Ectodermal cell (in vitro differentiated cells): ENCODE data around the gene TMEM259.

ENCODE experiments used
- H3K27ac ChIP-seq: 2 replicates; pipeline ENCODE4 v1.7.0; 2013; ENCODE audit warnings: mild to moderate bottlenecking, low read depth, low read length; ENCODE audit not compliant: insufficient read depth, poor library complexity, severe bottlenecking
- H3K27me3 ChIP-seq: 2 replicates; pipeline ENCODE4 v1.7.0; 2013; ENCODE audit warnings: mild to moderate bottlenecking, low read length; ENCODE audit not compliant: insufficient read depth, control insufficient read depth, poor library complexity, severe bottlenecking
- H3K36me3 ChIP-seq: one replicate; pipeline ENCODE4 v1.7.0; 2013; ENCODE audit warnings: low read length; ENCODE audit not compliant: control insufficient read depth, insufficient read depth
- H3K4me1 ChIP-seq: one replicate; pipeline ENCODE4 v1.7.0; 2013; ENCODE audit warnings: low read length; ENCODE audit not compliant: control insufficient read depth, insufficient read depth
- H3K4me3 ChIP-seq: 2 replicates; pipeline ENCODE4 v1.7.0; 2013; ENCODE audit warnings: low read depth, low read length, control low read depth; ENCODE audit not compliant: insufficient read depth
- H3K9me3 ChIP-seq: 2 replicates; pipeline ENCODE4 v1.7.0; 2013; ENCODE audit warnings: mild to moderate bottlenecking, low read length, moderate library complexity; ENCODE audit not compliant: control insufficient read depth
- WGBS, 2 experiments: methylation state at CpG; one replicate each; pipeline ENCODE4 v1.1.7; 2013; ENCODE audit warnings: missing lambda C conversion rate in 2 of 2; 5-methylcytosine and 5-hydroxymethylcytosine counted together

TMEM259 gene

DNA sequence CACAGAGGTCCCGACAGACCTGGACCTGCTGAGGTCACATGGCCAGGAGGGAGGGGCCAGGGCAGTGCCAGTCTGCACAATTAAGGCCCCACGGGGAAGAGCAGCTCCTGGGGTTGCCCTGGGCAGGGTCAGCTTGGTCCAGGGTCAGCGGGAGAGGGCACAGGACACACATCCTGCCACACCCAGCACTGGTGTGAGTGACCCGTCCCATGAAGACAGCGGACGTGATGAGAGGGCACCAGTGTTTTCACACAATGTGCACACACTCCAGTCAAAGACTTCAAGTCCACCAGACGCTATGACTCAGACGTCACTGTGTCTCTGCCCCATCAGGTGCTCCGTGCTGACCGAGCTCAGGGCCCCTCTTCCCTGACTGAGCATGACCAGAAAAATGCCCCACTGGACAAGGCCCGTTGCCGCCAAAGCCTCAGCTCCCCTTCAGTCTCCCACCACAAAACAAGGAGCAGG lies 4.2 kb downstream of the TMEM259 start:
- H3K27ac ChIP-seq, result no peak overlapping the region
- whole genome bisulfite sequencing, 2 experiments, result 79% methylated on average over 12 of the region's 12 CpGs

DNA sequence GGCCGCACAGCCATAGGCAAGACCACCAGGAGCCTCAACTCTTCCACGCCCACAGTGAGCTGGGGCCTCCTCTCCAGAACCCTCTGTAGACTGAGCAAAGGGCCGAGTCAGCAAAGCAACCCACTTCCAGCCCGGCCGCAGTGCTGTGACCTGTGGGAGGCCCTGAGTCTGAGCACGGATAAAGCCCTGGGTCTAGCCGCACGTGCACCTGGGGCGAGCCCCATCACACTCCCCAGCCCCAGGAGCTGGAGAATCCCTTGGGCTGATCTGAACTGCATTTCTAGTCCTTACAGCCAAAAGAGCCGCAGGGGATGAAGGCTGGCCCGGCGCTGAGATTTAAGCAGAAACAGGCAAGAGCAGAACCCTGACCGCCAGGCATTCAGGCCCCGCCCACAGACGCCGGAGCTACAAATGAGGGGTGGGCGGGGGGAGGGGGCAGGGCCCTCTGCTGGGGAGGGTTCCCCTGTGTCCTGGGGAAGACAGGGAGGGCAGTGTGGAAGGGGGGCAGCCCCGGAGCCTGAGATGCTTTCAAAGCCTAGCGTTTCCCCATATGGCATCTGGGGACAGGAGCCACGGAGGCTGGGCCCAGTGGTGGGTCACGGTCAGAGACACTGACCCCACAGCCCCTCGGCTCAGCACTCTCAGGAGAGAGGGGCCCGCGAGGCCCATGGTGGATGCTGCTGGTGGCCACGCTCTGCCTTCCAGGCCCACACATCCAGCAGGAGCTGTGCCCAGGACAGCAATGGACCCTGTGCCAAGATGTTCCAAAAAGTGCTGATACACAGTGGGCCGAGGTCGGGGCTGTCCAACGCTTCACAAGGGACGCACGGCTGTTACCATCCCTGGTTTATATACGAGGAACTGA lies 4.9 kb downstream of the TMEM259 start:
- no peaks in the 10 kb centered on the region for H3K9me3 ChIP-seq
- no peaks in the 10 kb centered on the region for H3K27me3 ChIP-seq
- peaks cover 34% of the 10 kb centered on the region for H3K4me1 ChIP-seq
- peaks cover 5% of the 10 kb centered on the region for H3K36me3 ChIP-seq
- peak overlapping the region; percentile 12 for H3K27ac ChIP-seq
- peak overlapping the region; percentile 5 for H3K4me3 ChIP-seq
- 55 to 57% methylated on average over 31 of the region's 31 CpGs for WGBS, 2 experiments

More for the DNA sequence above, 4.2 kb downstream of the TMEM259 start:
- peaks cover 5% of the 10 kb centered on the region for H3K36me3 ChIP-seq
- peaks cover 34% of the 10 kb centered on the region for H3K4me1 ChIP-seq
- H3K9me3 ChIP-seq, result no peaks in the 10 kb centered on the region
- H3K4me3 ChIP-seq, result peak overlapping the region; percentile 5
- no peaks in the 10 kb centered on the region for H3K27me3 ChIP-seq

DNA sequence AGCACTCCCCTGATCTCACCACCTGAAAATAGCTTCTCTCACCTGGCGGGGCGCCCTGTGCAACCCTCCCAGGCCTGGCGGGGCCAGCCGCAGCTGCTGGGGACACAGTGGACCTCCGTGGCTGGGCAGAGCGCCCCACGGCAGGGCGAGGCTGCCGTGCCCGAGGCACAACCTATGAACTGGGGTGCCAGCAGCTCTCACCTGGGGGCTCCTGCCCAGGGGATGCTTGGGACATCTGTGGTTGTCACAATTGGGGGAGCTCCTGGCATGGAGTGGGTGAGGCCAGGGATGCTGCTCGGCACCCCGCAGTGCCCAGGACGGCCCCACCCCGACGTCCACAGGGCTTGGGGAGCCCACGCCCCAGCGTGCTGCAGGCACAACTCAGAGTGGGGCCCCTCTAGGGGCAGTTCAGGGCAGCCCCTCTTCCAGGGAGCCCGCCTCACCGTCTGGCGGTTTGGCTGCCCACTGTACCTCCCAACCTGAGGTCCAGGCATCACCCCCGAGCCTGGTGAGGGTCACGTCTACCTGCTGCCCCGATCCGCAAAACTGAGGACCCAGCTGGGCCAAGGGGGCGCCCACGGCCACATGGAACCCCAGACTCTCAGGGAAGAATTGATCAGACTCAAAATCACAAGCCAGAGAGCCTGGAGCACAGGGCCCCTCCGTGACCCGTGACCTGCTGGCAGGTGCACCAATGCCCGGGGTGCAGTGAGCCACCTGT lies 5.7 kb downstream of the TMEM259 start:
- 94% methylated on average over 29 of the region's 29 CpGs for WGBS, 2 experiments
- peaks cover 5% of the 10 kb centered on the region for H3K36me3 ChIP-seq
- no peak overlapping the region for H3K4me3 ChIP-seq
- no peaks in the 10 kb centered on the region for H3K9me3 ChIP-seq
- no peaks in the 10 kb centered on the region for H3K27me3 ChIP-seq
- no peak overlapping the region for H3K27ac ChIP-seq
- H3K4me1 ChIP-seq, result peaks cover 34% of the 10 kb centered on the region

DNA sequence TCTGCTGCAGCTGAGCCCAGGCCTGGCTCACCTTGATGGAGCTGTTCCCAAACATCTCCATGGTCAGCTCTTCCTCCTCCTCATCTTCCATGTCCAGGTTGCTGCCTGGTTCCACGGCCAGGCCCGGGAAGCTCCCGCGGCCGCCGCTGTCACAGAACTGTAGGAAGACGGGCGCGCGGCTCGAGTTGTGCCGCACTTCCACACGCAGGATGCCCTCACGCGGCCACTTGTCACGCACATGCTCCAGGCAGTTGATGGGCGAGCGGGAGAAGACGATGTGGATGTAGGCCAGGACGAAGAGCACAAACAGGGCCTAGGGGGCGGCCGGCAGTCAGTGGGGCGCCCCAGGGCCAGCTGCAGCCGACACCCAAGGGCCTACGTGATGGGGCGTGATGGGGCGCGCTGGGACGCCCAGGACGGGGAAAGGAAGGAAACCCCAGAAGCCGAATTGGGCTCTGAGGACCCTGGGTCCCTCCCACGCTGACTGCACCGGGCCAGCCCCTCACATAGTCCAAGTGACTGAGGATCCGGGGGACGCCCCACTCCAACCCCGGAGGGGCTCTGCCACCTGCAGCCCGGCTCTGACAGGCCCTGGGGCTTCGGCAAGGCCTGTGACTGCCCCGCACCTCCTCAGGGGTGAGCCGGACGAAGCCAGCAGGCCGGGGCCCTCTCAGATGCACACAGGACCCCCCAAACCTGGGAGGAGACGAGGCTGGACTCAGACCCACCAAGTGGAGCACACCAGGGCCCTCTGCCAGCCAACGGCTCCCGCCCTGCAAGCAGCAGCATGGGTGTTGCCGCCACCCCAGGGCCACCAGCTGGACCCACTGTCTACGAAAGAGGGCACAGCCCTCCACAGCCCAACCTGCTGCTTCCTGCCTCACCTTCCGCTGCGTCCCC lies 6.5 kb downstream of the TMEM259 start:
- WGBS, 2 experiments, result 95% methylated on average over 49 of the region's 49 CpGs
- H3K36me3 ChIP-seq, result peaks cover 5% of the 10 kb centered on the region

DNA sequence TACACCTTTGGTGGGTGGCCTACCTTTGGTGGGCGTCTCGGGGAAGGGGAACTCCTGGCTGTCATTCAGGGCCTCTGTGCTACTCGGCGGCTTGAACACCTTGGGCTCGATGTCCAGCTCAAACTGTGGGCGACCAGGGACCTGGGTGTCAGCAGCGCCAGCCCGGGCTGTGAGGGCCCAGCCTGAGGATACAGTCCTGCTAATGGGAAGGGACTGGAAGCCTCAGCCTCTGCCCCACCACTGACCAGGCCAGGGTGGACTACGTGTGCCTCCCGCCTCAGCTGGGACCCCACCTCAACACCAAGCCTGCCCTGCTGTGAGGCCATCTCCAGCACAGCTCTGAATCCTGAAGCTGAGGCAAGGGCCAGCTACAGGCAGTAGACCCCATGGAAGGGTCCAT lies 7.7 kb downstream of the TMEM259 start:
- no peaks in the 10 kb centered on the region for H3K27me3 ChIP-seq
- no peaks in the 10 kb centered on the region for H3K9me3 ChIP-seq
- peaks cover 5% of the 10 kb centered on the region for H3K36me3 ChIP-seq
- H3K4me3 ChIP-seq, result no peak overlapping the region
- H3K4me1 ChIP-seq, result peaks cover 21% of the 10 kb centered on the region
- WGBS, 2 experiments, result 95 to 97% methylated on average over 10 of the region's 10 CpGs
- H3K27ac ChIP-seq, result no peak overlapping the region

More for the DNA sequence above, 6.5 kb downstream of the TMEM259 start:
- Histone ChIP-seq H3K4me1 (peaks cover 27% of the 10 kb centered on the region), H3K27ac (no peak overlapping the region), H3K27me3 (no peaks in the 10 kb centered on the region), H3K4me3 (no peak overlapping the region), H3K9me3 (no peaks in the 10 kb centered on the region)

DNA sequence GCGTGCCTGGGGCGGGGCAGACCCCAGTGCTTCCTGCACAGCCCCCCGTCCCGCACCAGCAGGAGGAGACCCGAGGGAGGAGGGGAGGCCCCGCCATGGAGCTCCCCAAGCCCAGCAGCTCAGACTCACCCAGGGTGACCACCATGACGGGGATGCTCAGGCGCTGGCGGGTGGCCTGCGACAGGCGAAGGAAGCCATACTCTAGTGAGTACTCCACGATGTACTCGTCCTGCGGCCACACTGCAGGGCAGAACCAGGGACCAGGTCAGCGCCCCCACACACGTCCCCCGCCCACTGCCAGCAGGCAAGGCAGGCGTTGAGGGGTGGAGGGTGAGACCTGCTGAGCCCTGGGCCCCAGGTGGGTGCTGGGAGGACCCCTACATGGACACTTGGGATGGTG lies 8.6 kb downstream of the TMEM259 start:
- Histone ChIP-seq H3K36me3 (peaks cover 5% of the 10 kb centered on the region), H3K27me3 (no peaks in the 10 kb centered on the region), H3K27ac (no peak overlapping the region), H3K4me1 (peaks cover 18% of the 10 kb centered on the region), H3K9me3 (no peaks in the 10 kb centered on the region), H3K4me3 (no peak overlapping the region)
- 95% methylated on average over 18 of the region's 18 CpGs for WGBS, 2 experiments

DNA sequence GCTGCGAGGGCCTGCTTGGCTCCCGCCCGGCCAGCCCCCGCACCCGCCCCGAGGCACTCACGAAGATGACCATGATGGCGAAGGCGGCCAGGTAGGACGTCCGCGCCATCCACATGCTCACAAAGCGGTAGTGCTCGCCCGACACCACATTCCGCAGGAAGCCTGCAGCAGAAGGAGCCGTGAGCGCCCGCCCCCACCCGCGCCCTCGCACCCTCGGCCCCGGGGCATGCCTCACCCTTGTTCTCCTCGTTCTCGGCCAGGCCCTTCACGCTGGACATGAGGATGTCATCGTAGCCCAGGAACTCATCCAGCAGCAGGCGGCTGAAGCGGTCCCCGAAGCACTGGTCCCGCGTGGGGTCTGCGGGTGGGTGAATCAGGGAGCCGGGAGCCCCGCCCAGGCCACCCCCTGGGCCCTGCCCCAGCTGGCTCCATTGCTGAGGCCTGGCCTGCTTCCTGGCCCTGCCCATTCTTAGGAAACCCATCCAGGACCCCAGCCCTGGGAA lies 9.0 kb downstream of the TMEM259 start:
- Histone ChIP-seq H3K4me3 (no peak overlapping the region), H3K4me1 (peaks cover 14% of the 10 kb centered on the region), H3K27ac (no peak overlapping the region), H3K9me3 (no peaks in the 10 kb centered on the region), H3K27me3 (no peaks in the 10 kb centered on the region), H3K36me3 (peaks cover 5% of the 10 kb centered on the region)
- WGBS, 2 experiments, result 97% methylated on average over 36 of the region's 36 CpGs

DNA sequence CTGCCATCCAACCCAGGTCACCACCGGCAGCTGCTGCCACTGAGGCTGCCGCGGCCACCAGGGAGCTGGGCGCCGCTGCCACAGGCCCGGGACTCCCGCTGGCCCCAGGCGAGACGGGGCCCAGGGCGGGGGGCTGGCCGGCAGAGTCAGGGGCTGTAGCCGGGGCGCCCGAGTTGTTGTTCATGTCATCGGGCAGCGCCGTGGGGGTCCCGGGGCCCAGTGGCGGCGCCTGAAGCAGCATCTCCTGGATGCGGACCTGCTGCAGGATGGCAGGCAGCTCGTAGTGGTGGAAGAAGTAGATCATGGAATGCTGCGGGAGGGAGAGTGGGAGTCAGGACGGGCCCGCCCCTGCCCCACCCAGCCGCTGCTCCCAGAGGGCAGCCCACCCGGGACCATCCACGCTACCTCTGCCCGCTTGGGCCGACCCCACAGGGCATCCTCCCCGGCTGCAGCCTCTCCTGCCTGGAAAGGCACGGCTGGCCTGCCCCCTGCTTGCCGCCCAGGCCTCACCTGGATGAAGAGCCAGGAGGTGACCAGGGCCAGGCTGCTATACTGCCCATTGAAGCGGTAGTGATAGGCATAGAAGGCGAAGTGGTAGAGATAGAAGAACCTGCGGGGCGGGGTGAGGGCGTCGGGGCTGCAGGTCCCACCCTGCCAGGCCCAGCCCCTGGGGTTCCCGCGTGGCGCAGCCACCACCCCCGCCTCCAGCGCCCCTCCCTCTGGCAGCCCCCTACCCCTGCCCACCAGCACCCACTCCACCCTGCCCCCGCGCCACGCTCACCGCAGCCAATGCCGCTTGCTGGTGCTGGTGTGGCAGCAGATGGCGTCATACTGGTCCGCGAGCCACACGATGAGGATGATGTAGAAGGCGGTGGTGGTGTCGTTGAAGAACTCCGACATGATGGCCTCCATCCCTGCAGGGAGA lies 10.1 kb downstream of the TMEM259 start:
- H3K27ac ChIP-seq, result no peak overlapping the region
- 95% methylated on average over 56 of the region's 56 CpGs for WGBS, 2 experiments
- peaks cover 5% of the 10 kb centered on the region for H3K4me1 ChIP-seq
- H3K27me3 ChIP-seq, result no peaks in the 10 kb centered on the region
- H3K36me3 ChIP-seq, result peaks cover 5% of the 10 kb centered on the region
- no peaks in the 10 kb centered on the region for H3K9me3 ChIP-seq
- H3K4me3 ChIP-seq, result no peak overlapping the region

DNA sequence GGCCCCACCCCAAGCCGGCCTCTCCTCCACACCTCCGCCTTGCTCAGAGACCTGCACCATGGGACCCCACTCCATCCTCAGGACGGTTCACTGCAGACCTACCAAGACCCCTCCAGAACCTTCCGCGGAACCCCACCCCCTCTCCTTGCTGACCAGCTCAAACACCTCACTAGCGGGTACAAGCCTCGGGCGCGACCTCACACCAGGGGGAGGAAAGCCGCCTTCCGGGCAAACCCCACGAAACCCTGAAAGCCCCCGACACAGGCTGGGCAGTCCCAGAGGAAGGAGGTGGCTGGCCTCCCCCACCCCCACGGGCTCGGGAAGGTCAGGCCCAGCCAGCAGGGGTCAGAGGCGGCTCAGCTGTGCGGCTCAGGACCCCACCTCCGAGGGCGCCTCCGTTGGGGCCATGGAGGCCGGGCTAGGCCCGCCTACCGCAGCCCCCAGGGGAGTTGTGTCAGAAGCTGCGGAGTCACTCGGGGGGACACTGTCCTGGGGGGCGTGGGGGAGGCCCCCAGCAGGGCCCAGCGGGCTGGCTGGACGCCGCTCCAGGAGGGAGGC lies 10.9 kb downstream of the TMEM259 start:
- no peaks in the 10 kb centered on the region for H3K4me1 ChIP-seq
- H3K27ac ChIP-seq, result no peak overlapping the region
- 92 to 94% methylated on average over 29 of the region's 29 CpGs for WGBS, 2 experiments
- H3K27me3 ChIP-seq, result no peaks in the 10 kb centered on the region
- H3K9me3 ChIP-seq, result no peaks in the 10 kb centered on the region
- H3K36me3 ChIP-seq, result peaks cover 5% of the 10 kb centered on the region
- no peak overlapping the region for H3K4me3 ChIP-seq
